Measurements from ENCODE around the gene PAFAH1B1.

The PAFAH1B1 gene

DNA sequence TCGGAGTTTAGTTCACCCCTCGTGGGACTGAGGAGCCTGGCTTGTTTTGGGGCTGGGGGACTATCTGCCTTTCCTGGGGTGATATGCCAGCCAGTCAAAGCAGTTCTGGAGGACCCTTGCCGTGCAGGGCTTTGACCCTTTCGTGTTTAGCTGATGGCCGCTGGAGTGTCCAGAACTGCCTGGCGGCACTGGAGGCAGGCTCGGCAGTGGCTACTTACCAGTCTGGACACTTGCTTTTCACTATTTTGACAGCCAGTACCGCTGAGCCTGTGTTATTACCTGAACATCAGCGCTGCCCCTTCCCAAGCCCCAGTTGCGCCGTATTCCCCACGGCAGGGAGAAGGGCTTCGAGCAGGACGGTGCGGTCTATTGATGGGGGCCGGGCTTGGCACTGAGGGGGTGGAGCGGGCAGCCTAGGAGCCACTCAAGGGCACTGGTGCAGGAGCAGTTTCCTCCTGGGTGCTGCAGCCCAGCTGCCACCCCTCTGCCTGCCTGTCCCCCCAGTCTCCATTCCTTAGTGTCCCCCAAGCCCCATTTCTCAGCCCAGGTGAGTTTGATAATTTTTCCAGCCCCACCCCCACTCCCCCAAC, 137.4 kb downstream of the PAFAH1B1 start:
- no peak overlapping the region for H3K4me3 ChIP-seq
- H3K36me3 ChIP-seq: no peaks in the 10 kb centered on the region
- peaks cover 0 to 45% of the 10 kb centered on the region in 2 donors for H3K27me3 ChIP-seq
- no peak for TF ChIP-seq CTCF (IDR thresholded peaks at IDR 0.05)
- H3K9me3 ChIP-seq: no peaks in the 10 kb centered on the region
- intact Hi-C loops (cut with DNase I; ENCODE audit: low total_unique reads): no loop called here
- no peak overlapping the region for H3K27ac ChIP-seq
- DNase-seq: no peak
- no peaks in the 10 kb centered on the region for H3K4me1 ChIP-seq

DNA sequence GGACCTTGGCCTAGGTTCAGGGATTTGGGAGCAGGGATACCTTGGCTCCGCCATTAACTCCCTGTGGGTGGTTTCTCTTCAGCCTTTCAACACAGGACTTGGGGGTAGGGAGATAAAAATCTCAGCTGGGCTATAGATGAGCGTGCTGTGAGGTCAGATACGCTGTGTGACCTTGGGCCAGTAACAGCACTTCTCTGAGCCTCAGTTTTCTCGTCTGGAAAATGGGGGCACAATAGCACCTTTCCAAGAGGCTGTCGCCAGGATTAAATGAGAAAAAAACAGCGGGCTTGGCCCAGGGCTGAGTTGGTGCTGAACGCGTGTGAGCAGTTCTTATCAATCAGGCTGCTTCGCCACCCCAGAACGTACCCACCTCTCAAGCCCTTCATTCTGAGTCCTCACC, 138.4 kb downstream of the PAFAH1B1 start:
- no peak overlapping the region for H3K27ac ChIP-seq
- DNase-seq: no peak
- H3K27me3 ChIP-seq: peaks cover 0 to 35% of the 10 kb centered on the region in 2 donors
- no peak for TF ChIP-seq CTCF (IDR thresholded peaks at IDR 0.05)
- H3K36me3 ChIP-seq: no peaks in the 10 kb centered on the region
- H3K9me3 ChIP-seq: no peaks in the 10 kb centered on the region
- no peak overlapping the region for H3K4me3 ChIP-seq
- intact Hi-C loops (cut with DNase I; ENCODE audit: low total_unique reads): no loop called here
- no peaks in the 10 kb centered on the region for H3K4me1 ChIP-seq

GRCh38 chr17:2734939-2735338, 141.5 kb downstream of the PAFAH1B1 start:
- Histone ChIP-seq H3K36me3 (no peaks in the 10 kb centered on the region), H3K4me1 (no peaks in the 10 kb centered on the region), H3K4me3 (no peak overlapping the region), H3K9me3 (no peaks in the 10 kb centered on the region), H3K27ac (no peak overlapping the region), H3K27me3 (peaks cover 0 to 18% of the 10 kb centered on the region in 2 donors)
- no peak for DNase-seq
- TF ChIP-seq CTCF (IDR thresholded peaks at IDR 0.05): no peak
- intact Hi-C loops (cut with DNase I; ENCODE audit: low total_unique reads): no loop called here
